Measurements from ENCODE around the gene CHMP4A.
"Not testable (repeated sequence)": the region's sequence is repeated elsewhere in the genome, so short reads cannot be mapped to it uniquely, and the experiment has no call there.

The CHMP4A gene

GRCh38 chr14:24219521-24219920, 6.2 kb upstream of the CHMP4A start:
- H3K4me3 Mint-ChIP-seq, result no peak overlapping the region
- H3K4me1 Mint-ChIP-seq, result peaks cover 18 to 24% of the 10 kb centered on the region in 2 donors
- no peaks in the 10 kb centered on the region for H3K27me3 Mint-ChIP-seq
- no peak for DNase-seq
- peaks cover 10 to 16% of the 10 kb centered on the region in 2 donors for H3K36me3 Mint-ChIP-seq
- ATAC-seq (replicated peaks), result no peak
- H3K9me3 Mint-ChIP-seq, result no peaks in the 10 kb centered on the region
- H3K27ac Mint-ChIP-seq, result no peak overlapping the region

GRCh38 chr14:24219080-24219479, 5.8 kb upstream of the CHMP4A start:
- Mint-ChIP-seq H3K4me1 (peaks cover 20 to 27% of the 10 kb centered on the region in 2 donors), H3K9me3 (no peaks in the 10 kb centered on the region), H3K27me3 (no peaks in the 10 kb centered on the region), H3K36me3 (peaks cover 11 to 19% of the 10 kb centered on the region in 2 donors), H3K4me3 (no peak overlapping the region), H3K27ac (no peak overlapping the region)
- no peak for ATAC-seq (replicated peaks)
- DNase-seq, result no peak

DNA sequence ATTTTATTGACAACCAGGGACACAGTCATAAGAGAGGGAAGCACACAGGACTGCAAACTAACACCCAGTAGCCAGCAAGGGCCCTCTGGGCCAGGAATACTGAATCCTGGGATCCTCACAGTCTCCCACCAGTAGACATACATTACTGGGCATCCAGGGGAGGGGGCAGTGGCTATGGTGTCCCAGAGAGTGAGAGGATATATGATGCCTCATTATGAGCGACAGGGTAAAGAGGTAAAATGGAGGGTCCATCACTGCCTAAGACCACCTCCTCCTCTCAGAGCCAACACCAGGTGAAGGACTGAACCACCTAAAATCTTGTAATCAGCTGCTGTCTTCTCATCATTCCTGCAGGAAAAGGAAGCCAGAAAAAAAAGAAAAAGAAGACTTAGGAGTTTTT, 3.6 kb upstream of the CHMP4A start:
- not testable (repeated sequence) for H3K4me3 Mint-ChIP-seq; H3K9me3 Mint-ChIP-seq; H3K27me3 Mint-ChIP-seq; DNase-seq; ATAC-seq (replicated peaks); H3K27ac Mint-ChIP-seq
- H3K36me3 Mint-ChIP-seq, result peaks cover 20 to 29% of the 10 kb centered on the region in 2 donors
- peaks cover 27 to 48% of the 10 kb centered on the region in 2 donors for H3K4me1 Mint-ChIP-seq

DNA sequence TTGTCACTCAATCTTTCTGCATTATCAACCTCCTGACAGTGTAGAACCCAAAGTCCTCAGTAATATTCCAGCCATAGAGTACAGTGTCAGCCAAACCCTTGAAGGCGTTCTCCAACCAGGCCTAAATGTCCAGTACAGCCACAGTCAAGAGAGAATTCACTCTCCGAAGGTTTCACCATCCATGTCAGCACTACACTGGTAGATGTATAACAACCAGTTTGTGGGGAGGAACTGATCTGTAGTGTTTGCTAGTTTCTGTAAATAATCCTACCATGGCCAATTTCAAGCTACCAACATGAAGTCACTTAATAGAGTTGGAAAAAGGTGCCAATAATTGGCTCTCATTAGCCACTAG, 3.0 kb upstream of the CHMP4A start:
- peak overlapping the region; percentile 92 to 95 for H3K4me3 Mint-ChIP-seq
- peaks cover 31 to 54% of the 10 kb centered on the region in 2 donors for H3K4me1 Mint-ChIP-seq
- ATAC-seq (replicated peaks) (no peak), DNase-seq (no peak)
- H3K9me3 Mint-ChIP-seq, result no peaks in the 10 kb centered on the region
- H3K36me3 Mint-ChIP-seq, result peaks cover 23 to 34% of the 10 kb centered on the region in 2 donors
- H3K27ac Mint-ChIP-seq, result peak overlapping the region; percentile 98
- H3K27me3 Mint-ChIP-seq, result no peaks in the 10 kb centered on the region

- ATAC-seq (replicated peaks) (peak; percentile 76 to 77), DNase-seq (peak; percentile 81)
- Mint-ChIP-seq H3K4me3 (peak within 1 kb of the TSS; percentile 92 to 95), H3K27me3 (no peaks in the 10 kb centered on the region), H3K4me1 (peaks cover 33 to 60% of the 10 kb centered on the region in 2 donors), H3K27ac (peak within 1 kb of the TSS; percentile 98), H3K36me3 (peaks cover 25 to 38% of the 10 kb centered on the region in 2 donors), H3K9me3 (no peaks in the 10 kb centered on the region)
Measured at GRCh38 chr14:24215495-24216344, 2.4 kb upstream of the CHMP4A start, which contains the start of gene MDP1. Gene MDP1 (minus strand): TSS chr14:24216066. CDS start chr14:24215955, 111 bp downstream.

GRCh38 chr14:24213866-24214662, 776 bp upstream of the CHMP4A start:
- peak overlapping the region; percentile 91 to 92 for H3K4me3 Mint-ChIP-seq
- H3K36me3 Mint-ChIP-seq, result peaks cover 29 to 45% of the 10 kb centered on the region in 2 donors
- no peak for ATAC-seq (replicated peaks)
- H3K9me3 Mint-ChIP-seq, result no peaks in the 10 kb centered on the region
- peaks cover 37 to 72% of the 10 kb centered on the region in 2 donors for H3K4me1 Mint-ChIP-seq
- no peaks in the 10 kb centered on the region for H3K27me3 Mint-ChIP-seq
- no peak for DNase-seq
- H3K27ac Mint-ChIP-seq, result peak overlapping the region; percentile 98

DNA sequence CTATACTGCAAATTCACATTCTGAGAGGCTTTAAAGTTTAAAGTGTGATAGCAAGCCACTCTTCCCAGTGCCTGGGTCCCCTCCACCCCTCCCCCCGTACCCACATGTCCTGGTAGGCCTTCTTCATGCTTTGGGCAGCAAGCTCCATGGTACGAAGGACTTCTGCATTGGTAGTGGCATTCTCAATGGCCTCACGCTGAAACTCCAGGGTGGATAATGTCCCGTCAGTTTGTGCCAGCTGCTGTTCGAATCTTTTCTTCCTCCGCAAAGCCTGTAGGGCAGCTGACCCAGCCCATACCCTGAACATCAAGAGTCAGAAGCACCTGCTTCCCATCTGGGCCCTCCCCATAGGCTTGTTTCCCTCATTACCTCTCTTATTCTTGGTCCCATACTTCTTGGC, 2.0 kb downstream of the CHMP4A start:
- peaks cover 44 to 56% of the 10 kb centered on the region in 2 donors for H3K36me3 Mint-ChIP-seq
- peak overlapping the region; percentile 91 to 92 for H3K4me3 Mint-ChIP-seq
- peak overlapping the region; percentile 83 for H3K27ac Mint-ChIP-seq
- no peak for ATAC-seq (replicated peaks)
- no peaks in the 10 kb centered on the region for H3K27me3 Mint-ChIP-seq
- DNase-seq, result no peak
- peaks cover 46 to 89% of the 10 kb centered on the region in 2 donors for H3K4me1 Mint-ChIP-seq
- no peaks in the 10 kb centered on the region for H3K9me3 Mint-ChIP-seq

DNA sequence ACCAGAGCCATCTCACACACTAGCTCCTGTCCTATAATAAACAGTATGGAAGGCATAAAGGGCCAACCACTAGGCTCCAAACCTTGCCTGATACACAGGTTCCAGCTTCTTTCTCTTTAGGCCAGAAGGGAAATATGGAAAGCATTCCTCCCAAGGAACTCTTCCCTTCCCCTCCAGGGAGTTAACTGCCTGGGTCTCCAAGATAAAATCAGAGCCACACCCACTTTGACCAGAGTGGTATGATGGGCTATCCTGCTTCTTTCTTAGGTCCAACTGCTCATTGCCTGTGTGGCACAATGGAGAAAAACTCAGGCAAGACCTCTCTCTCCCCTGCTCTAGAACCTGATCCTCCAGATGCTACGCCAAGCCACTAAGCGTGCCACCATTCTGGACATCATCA, 5.7 kb downstream of the CHMP4A start:
- peaks cover 5% of the 10 kb centered on the region in 2 donors for H3K9me3 Mint-ChIP-seq
- ATAC-seq (replicated peaks) (no peak), DNase-seq (no peak)
- H3K4me1 Mint-ChIP-seq, result peaks cover 35 to 74% of the 10 kb centered on the region in 2 donors
- H3K27me3 Mint-ChIP-seq, result no peaks in the 10 kb centered on the region
- peaks cover 61 to 74% of the 10 kb centered on the region in 2 donors for H3K36me3 Mint-ChIP-seq
- H3K4me3 Mint-ChIP-seq, result no peak overlapping the region
- peak overlapping the region; percentile 88 for H3K27ac Mint-ChIP-seq

DNA sequence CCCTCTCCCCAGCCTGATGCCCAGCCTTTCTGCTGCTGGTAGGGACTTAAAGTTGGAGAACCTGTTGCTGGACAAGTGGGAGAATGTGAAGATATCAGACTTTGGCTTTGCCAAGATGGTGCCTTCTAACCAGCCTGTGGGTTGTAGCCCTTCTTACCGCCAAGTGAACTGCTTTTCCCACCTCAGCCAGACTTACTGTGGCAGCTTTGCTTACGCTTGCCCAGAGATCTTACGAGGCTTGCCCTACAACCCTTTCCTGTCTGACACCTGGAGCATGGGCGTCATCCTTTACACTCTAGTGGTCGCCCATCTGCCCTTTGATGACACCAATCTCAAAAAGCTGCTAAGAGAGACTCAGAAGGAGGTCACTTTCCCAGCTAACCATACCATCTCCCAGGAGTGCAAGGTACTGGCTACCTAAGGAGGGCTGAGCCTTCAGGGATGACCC, 6.2 kb downstream of the CHMP4A start:
- H3K4me3 Mint-ChIP-seq, result peak overlapping the region; percentile 3 to 9
- no peak for DNase-seq
- ATAC-seq (replicated peaks), result peak; percentile 83
- peaks cover 64 to 78% of the 10 kb centered on the region in 2 donors for H3K36me3 Mint-ChIP-seq
- H3K9me3 Mint-ChIP-seq, result peaks cover 6 to 7% of the 10 kb centered on the region in 2 donors
- H3K4me1 Mint-ChIP-seq, result peaks cover 35 to 70% of the 10 kb centered on the region in 2 donors
- H3K27ac Mint-ChIP-seq, result peak overlapping the region; percentile 88
- no peaks in the 10 kb centered on the region for H3K27me3 Mint-ChIP-seq

DNA sequence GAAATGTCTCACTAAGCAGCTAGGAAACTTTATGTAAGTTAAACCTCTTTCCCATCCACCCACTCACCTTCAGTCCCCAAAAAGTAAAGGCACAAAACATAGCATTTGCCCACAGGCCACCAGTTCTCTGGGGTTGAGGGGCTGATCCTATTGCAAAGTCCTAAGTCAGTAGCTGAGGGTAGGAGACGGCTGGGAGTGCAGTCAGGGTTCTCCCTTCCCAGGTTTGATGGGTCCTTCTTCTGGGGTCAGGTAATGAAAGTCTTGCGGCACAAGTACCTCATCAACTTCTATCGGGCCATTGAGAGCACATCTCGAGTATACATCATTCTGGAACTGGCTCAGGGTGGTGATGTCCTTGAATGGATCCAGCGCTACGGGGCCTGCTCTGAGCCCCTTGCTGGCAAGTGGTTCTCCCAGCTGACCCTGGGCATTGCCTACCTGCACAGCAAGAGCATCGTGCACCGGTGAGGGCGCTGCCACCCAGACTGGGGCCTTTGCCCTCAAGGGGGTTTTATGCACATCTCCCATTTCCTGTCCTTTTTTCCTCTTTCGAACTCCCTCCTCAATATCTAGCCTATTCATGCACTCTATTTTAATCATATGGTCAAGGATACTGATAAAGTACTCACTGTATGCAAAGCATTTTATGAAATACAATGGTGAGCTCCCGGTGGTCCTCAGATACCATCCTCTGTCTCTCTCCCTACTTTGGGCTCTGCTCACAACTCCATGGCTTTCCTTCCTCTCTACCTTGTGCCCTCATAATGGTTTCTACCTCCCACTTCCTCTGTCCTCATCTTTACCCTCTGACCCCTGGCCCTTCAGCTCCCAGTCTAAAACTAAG, 6.8 kb downstream of the CHMP4A start:
- Mint-ChIP-seq H3K4me3 (peak overlapping the region; percentile 3 to 9), H3K4me1 (peaks cover 35 to 64% of the 10 kb centered on the region in 2 donors), H3K27me3 (no peaks in the 10 kb centered on the region), H3K27ac (peak overlapping the region; percentile 88), H3K9me3 (peaks cover 6 to 7% of the 10 kb centered on the region in 2 donors), H3K36me3 (peaks cover 68 to 81% of the 10 kb centered on the region in 2 donors)
- no peak for DNase-seq
- peak in 1 of 2 donors; percentile 4 for ATAC-seq (replicated peaks)

- ATAC-seq (replicated peaks), result no peak
- no peak overlapping the region for H3K27ac Mint-ChIP-seq
- H3K4me3 Mint-ChIP-seq, result no peak overlapping the region
- peaks cover 68 to 79% of the 10 kb centered on the region in 2 donors for H3K36me3 Mint-ChIP-seq
- DNase-seq, result no peak
- H3K4me1 Mint-ChIP-seq, result peaks cover 28 to 57% of the 10 kb centered on the region in 2 donors
- H3K9me3 Mint-ChIP-seq, result peaks cover 6 to 7% of the 10 kb centered on the region in 2 donors
- no peaks in the 10 kb centered on the region for H3K27me3 Mint-ChIP-seq
Measured at GRCh38 chr14:24204163-24205146, 8.8 kb downstream of the CHMP4A start.

- not testable (repeated sequence) for H3K9me3 Mint-ChIP-seq; ATAC-seq (replicated peaks); DNase-seq; H3K27ac Mint-ChIP-seq; H3K27me3 Mint-ChIP-seq; H3K4me3 Mint-ChIP-seq
- peaks cover 76 to 85% of the 10 kb centered on the region in 2 donors for H3K36me3 Mint-ChIP-seq
- H3K4me1 Mint-ChIP-seq, result peaks cover 36 to 61% of the 10 kb centered on the region in 2 donors
Measured at GRCh38 chr14:24203249-24203886, 9.9 kb downstream of the CHMP4A start.

All from stimulated activated naive B cell treated with anti-CD40 and anti-IgM and Interleukin-4, amounts not matched to agents 10 μg/mL and 1 μg/mL and 100 μg/mL, for 72 hours (primary cell).